OCI-LY3 (cell line): Measurements from ENCODE around the gene LRP3.

Experiments used
- EZH2phosphoT487 ChIP-seq: fragments of 200-600 bp; shearing (Covaris generic); IDR thresholded peaks from 2 replicates; pipeline ENCODE4 v1.6.1; 2018; ENCODE audit warnings: antibody characterized with exemption, mixed run types, low read depth
- TF ChIP-seq, protein P1 (sequence below): fragments of 200-600, 300-600 bp; sonication (generic); IDR thresholded peaks from 2 replicates; pipeline ENCODE4 v1.5.1; 2014; ENCODE audit warnings: antibody characterized with exemption, low read length, low read depth

DNA sequence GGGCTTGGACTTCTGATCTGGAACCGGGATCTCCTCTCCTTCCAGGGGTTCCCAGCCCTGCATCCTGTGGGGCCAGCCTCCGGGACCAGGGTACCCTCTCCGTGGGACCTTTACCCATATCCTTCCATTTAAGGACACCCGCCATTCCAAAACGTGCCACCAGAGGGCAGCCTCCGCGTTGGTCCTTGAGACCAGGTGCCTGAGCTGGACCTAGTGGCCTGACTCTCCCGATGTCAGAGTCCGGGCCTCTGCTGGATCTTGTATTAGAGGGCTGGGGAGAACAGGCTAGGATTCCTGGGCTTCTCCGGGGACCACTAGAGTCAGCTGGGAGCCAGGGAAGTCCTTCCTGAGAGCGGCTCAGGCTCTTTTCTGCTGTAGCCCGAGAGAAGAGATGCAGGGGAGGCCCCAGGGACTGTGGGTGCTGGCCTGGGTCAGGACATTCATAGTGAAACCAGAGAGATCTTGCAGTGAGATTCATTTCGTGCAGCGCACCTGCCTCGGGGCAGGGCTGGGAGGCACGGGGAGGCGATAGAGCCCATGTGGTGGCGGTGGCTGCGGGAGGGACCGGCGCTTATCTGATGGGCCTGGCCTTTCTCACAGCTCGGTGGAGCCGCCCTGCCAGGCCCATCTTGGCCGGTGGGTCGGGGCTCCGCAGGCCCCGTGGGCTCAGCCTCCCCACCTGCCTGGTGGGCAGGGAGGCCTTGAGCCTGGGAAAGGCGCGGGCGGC is 41.3 kb downstream of the LRP3 start:
- TF ChIP-seq, protein P1, sequence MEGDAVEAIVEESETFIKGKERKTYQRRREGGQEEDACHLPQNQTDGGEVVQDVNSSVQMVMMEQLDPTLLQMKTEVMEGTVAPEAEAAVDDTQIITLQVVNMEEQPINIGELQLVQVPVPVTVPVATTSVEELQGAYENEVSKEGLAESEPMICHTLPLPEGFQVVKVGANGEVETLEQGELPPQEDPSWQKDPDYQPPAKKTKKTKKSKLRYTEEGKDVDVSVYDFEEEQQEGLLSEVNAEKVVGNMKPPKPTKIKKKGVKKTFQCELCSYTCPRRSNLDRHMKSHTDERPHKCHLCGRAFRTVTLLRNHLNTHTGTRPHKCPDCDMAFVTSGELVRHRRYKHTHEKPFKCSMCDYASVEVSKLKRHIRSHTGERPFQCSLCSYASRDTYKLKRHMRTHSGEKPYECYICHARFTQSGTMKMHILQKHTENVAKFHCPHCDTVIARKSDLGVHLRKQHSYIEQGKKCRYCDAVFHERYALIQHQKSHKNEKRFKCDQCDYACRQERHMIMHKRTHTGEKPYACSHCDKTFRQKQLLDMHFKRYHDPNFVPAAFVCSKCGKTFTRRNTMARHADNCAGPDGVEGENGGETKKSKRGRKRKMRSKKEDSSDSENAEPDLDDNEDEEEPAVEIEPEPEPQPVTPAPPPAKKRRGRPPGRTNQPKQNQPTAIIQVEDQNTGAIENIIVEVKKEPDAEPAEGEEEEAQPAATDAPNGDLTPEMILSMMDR, result peak; percentile 94
- TF ChIP-seq EZH2phosphoT487, result no peak
